Right atrium auricular region (tissue), 2 donors: Measurements from ENCODE around the gene C4orf36. TPM values are rescaled to one million over a fixed set of nuclear protein-coding genes. Genes with fewer than 3 reads are reported as not detected.

Source experiments
- DNase-seq: peaks from one replicate; pipeline ENCODE4 v3.0.0-alpha.2; 2019; ENCODE audit warnings: low spot score
- H3K27ac ChIP-seq, 2 donors: fragments of 200-600 bp; sonication (generic); 1 replicate in 1 of 2; 2 replicates in 1 of 2; pipeline ENCODE4 v1.5.1; 2016 to 2019
- H3K27me3 ChIP-seq, 2 donors: fragments of 200-600 bp; sonication (generic); one replicate each; pipeline versions ENCODE4 v1.5.1 to v1.6.0; 2017 to 2019
- H3K36me3 ChIP-seq: fragments of 200-600 bp; sonication (generic); one replicate; pipeline ENCODE4 v1.5.1; 2016
- H3K4me1 ChIP-seq, 2 donors: fragments of 200-600 bp; sonication (generic); one replicate each; pipeline versions ENCODE4 v1.5.1 to v1.6.0; 2017 to 2019
- H3K4me3 ChIP-seq, 2 donors: fragments of 200-600 bp; sonication (generic); 1 replicate in 1 of 2; 2 replicates in 1 of 2; pipeline ENCODE4 v1.5.1; 2017 to 2019; ENCODE audit warnings: mild to moderate bottlenecking in 1 of 2, moderate library complexity in 1 of 2
- H3K9me3 ChIP-seq, 2 donors: fragments of 200-600 bp; sonication (generic); one replicate each; pipeline ENCODE4 v1.5.1; 2019
- total RNA-seq, 2 donors: library from RNA; depleted of rRNA; stranded (reverse); fragments of >200 nt; gene quantifications; one replicate each; pipeline ENCODE4 v1.1.0, GENCODE V29; 2016
- TF ChIP-seq, protein P1 (sequence below), 2 donors: fragments of 200-600 bp; sonication (generic); IDR thresholded peaks; one replicate each; pipeline ENCODE4 v1.5.1; 2019; ENCODE audit warnings: antibody characterized with exemption in 2 of 2

The C4orf36 gene
- total RNA-seq, 2 donors from 2014 or later, result not detected

GRCh38 chr4:86935853-86936733 is 43.9 kb upstream of the C4orf36 start:
- H3K4me3 ChIP-seq, result peak overlapping the region; percentile 86 to 98
- H3K9me3 ChIP-seq, result no peaks in the 10 kb centered on the region
- peak; percentile 82 for DNase-seq
- H3K27me3 ChIP-seq, result no peaks in the 10 kb centered on the region
- H3K36me3 ChIP-seq, result peaks cover 2% of the 10 kb centered on the region
- peak overlapping the region; percentile 98 for H3K27ac ChIP-seq
- H3K4me1 ChIP-seq, result peaks cover 0 to 57% of the 10 kb centered on the region in 2 donors
- TF ChIP-seq, protein P1, sequence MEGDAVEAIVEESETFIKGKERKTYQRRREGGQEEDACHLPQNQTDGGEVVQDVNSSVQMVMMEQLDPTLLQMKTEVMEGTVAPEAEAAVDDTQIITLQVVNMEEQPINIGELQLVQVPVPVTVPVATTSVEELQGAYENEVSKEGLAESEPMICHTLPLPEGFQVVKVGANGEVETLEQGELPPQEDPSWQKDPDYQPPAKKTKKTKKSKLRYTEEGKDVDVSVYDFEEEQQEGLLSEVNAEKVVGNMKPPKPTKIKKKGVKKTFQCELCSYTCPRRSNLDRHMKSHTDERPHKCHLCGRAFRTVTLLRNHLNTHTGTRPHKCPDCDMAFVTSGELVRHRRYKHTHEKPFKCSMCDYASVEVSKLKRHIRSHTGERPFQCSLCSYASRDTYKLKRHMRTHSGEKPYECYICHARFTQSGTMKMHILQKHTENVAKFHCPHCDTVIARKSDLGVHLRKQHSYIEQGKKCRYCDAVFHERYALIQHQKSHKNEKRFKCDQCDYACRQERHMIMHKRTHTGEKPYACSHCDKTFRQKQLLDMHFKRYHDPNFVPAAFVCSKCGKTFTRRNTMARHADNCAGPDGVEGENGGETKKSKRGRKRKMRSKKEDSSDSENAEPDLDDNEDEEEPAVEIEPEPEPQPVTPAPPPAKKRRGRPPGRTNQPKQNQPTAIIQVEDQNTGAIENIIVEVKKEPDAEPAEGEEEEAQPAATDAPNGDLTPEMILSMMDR (IDR thresholded peaks at IDR 0.05), result no peak

GRCh38 chr4:86935566-86935852 is 43.3 kb upstream of the C4orf36 start:
- H3K4me1 ChIP-seq, result peaks cover 0 to 56% of the 10 kb centered on the region in 2 donors
- peak overlapping the region; percentile 86 to 98 for H3K4me3 ChIP-seq
- no peak for DNase-seq

DNA sequence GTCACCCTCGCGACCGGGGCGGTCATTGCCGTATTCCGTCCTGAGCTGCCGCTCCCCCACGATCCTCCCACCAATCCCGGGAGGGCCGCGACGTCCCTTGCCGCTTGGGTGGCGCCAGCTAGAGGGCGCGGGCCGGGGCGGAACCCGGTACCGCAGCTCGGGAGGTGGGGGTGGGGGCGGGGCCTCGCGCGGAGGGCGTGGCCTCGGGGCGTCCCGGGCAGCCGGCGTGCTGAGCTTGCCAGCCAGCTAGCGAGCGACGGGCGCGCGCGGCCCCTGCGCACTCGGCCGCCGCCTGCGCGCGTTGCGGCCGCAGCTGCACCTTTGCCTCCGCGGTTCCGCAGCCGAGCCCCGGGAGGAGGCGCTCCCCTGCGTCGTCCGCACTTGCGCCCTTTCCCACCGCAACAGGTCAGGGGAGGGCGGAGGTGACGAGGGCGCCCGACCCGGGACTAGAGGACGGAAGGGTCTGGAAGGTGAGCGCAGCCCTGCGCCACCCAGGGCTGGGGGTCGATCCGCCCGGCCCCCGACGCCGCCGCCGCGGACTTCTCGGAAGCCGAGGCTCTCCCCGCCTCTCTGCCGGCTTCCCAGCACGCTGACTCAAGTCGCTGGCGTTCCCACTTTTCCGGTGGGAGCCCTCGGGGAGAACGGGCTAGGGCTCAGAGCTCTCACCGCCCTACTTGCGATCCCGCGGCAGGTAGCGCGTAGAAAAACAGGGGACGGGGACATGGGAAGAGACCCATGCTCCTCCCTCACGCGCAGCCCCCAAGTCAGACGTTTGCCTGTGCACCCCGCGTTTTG is 42.7 kb upstream of the C4orf36 start, which contains the start of gene AFF1:
AFF1 (plus strand) TSS at position 241 of the 795 bp plus-strand sequence. CDS start 13,523 bp downstream, outside the sequence.
- peak; percentile 91 for DNase-seq
- H3K4me3 ChIP-seq, result peak within 1 kb of the TSS; percentile 86 to 98
- H3K36me3 ChIP-seq, result peaks cover 4% of the 10 kb centered on the region
- H3K4me1 ChIP-seq, result peaks cover 0 to 51% of the 10 kb centered on the region in 2 donors
- TF ChIP-seq, protein P1 (IDR thresholded peaks at IDR 0.05), result peak; percentile 46 to 76
- no peaks in the 10 kb centered on the region for H3K27me3 ChIP-seq
- no peaks in the 10 kb centered on the region for H3K9me3 ChIP-seq
- peak within 1 kb of the TSS; percentile 98 for H3K27ac ChIP-seq

More at GRCh38 chr4:86935566-86935852, 43.3 kb upstream of the C4orf36 start:
- no peaks in the 10 kb centered on the region for H3K9me3 ChIP-seq
- H3K36me3 ChIP-seq, result peaks cover 4% of the 10 kb centered on the region
- TF ChIP-seq, protein P1 (IDR thresholded peaks at IDR 0.05), result no peak
- H3K27me3 ChIP-seq, result no peaks in the 10 kb centered on the region
- peak overlapping the region; percentile 98 for H3K27ac ChIP-seq

DNA sequence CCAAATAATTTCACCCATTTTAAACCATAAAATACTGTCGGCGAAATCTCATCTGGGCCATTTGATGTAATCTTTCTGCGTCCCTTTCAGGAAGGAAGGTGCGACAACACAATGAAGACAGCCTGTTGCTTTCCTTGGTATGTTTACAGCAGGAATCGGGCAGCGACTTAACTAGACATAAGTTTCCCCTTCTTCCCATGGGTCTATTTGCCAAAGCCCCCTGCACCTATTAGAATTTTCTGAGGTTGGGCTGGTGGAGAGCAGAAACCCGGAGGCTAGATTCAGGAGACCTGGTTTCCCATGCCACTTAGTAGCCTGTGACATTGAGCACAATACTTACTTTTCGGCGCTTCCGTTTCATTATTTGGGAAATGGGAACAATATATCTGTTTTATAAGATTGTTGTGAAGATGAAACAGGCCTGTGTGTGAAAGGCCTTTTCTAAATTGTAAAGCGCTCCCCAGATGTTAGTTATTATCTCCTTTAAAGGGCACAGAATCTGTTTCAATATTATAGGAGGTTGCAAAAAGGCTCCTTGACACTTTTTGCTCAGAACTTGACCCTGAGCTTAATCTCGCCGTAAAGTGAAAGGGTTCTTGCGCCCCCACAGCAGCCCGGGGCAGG is 42.0 kb upstream of the C4orf36 start:
- Histone ChIP-seq H3K27ac (peak overlapping the region; percentile 98), H3K4me1 (peaks cover 0 to 44% of the 10 kb centered on the region in 2 donors), H3K36me3 (peaks cover 4% of the 10 kb centered on the region), H3K9me3 (no peaks in the 10 kb centered on the region), H3K27me3 (no peaks in the 10 kb centered on the region), H3K4me3 (peak overlapping the region; percentile 86 to 98)
- TF ChIP-seq, protein P1 (IDR thresholded peaks at IDR 0.05), result no peak
- DNase-seq, result no peak

GRCh38 chr4:86928400-86929255 is 36.4 kb upstream of the C4orf36 start:
- peak overlapping the region in 1 of 2 donors; percentile 76 for H3K27ac ChIP-seq
- H3K27me3 ChIP-seq, result no peaks in the 10 kb centered on the region
- H3K4me3 ChIP-seq, result no peak overlapping the region
- H3K36me3 ChIP-seq, result peaks cover 4% of the 10 kb centered on the region
- TF ChIP-seq, protein P1 (IDR thresholded peaks at IDR 0.05), result no peak
- no peak for DNase-seq
- no peaks in the 10 kb centered on the region for H3K9me3 ChIP-seq
- H3K4me1 ChIP-seq, result peaks cover 0 to 12% of the 10 kb centered on the region in 2 donors
